IPS DF 4.7 (cell line): Measurements from ENCODE around the gene SRSF8.
"Not testable (repeated sequence)": the region's sequence is repeated elsewhere in the genome, so short reads cannot be mapped to it uniquely, and the experiment has no call there.

Experiments used
- DNase-seq: peaks from one replicate; pipeline ENCODE4 v3.0.0-alpha.2; 2013; ENCODE audit warnings: low spot score; ENCODE audit errors: extremely low read depth

Gene SRSF8

GRCh38 chr11:95095858-95096587 lies 29.3 kb downstream of the SRSF8 start:
- no peak for DNase-seq

- no peak for DNase-seq
Observed at GRCh38 chr11:95097209-95097608, 30.5 kb downstream of the SRSF8 start.

- no peak for DNase-seq
Observed at GRCh38 chr11:95098826-95099225, 32.1 kb downstream of the SRSF8 start.

- DNase-seq, result no peak
Observed at GRCh38 chr11:95100191-95100648, 33.5 kb downstream of the SRSF8 start.

- no peak for DNase-seq
Observed at GRCh38 chr11:95100856-95101507, 34.3 kb downstream of the SRSF8 start.

- no peak for DNase-seq
Observed at GRCh38 chr11:95101935-95102334, 35.2 kb downstream of the SRSF8 start.

- no peak for DNase-seq
Observed at GRCh38 chr11:95102733-95103132, 36.0 kb downstream of the SRSF8 start.

- DNase-seq, result no peak
Observed at GRCh38 chr11:95103701-95104100, 37.0 kb downstream of the SRSF8 start.

- no peak for DNase-seq
Observed at GRCh38 chr11:95104121-95104830, 37.6 kb downstream of the SRSF8 start.

- no peak for DNase-seq
Observed at GRCh38 chr11:95104856-95105255, 38.1 kb downstream of the SRSF8 start.

GRCh38 chr11:95108159-95108611 lies 41.5 kb downstream of the SRSF8 start:
- no peak for DNase-seq

- DNase-seq, result no peak
Observed at GRCh38 chr11:95108671-95109551, 42.2 kb downstream of the SRSF8 start.

GRCh38 chr11:95111471-95111870 lies 44.8 kb downstream of the SRSF8 start:
- not testable (repeated sequence) for DNase-seq

GRCh38 chr11:95111923-95112540 lies 45.3 kb downstream of the SRSF8 start:
- DNase-seq, result no peak

- DNase-seq, result no peak
Observed at GRCh38 chr11:95115597-95115996, 48.9 kb downstream of the SRSF8 start.

GRCh38 chr11:95119361-95120060 lies 52.8 kb downstream of the SRSF8 start:
- DNase-seq, result no peak
